ENCODE results near the gene MEIS2.

Gene MEIS2

GRCh38 chr15:36940219-36940618 lies 160.1 kb downstream of the MEIS2 start:
- in situ Hi-C loops (cut with HindIII; ENCODE audit: low sequenced_read_pairs) = no loop called here

- in situ Hi-C loops (cut with HindIII; ENCODE audit: low sequenced_read_pairs) = no loop called here
Observed at GRCh38 chr15:36938764-36939163, 161.6 kb downstream of the MEIS2 start.

- in situ Hi-C loops (cut with HindIII; ENCODE audit: low sequenced_read_pairs) = no loop called here
Observed at GRCh38 chr15:36938131-36938530, 162.2 kb downstream of the MEIS2 start.

- in situ Hi-C loops (cut with HindIII; ENCODE audit: low sequenced_read_pairs) = no loop called here
Observed at GRCh38 chr15:36936613-36937012, 163.7 kb downstream of the MEIS2 start.

GRCh38 chr15:36933255-36933990 lies 166.9 kb downstream of the MEIS2 start:
- in situ Hi-C loops (cut with HindIII; ENCODE audit: low sequenced_read_pairs) = no loop called here

GRCh38 chr15:36932070-36932469 lies 168.3 kb downstream of the MEIS2 start:
- in situ Hi-C loops (cut with HindIII; ENCODE audit: low sequenced_read_pairs) = no loop called here

- in situ Hi-C loops (cut with HindIII; ENCODE audit: low sequenced_read_pairs) = no loop called here
Observed at GRCh38 chr15:36931434-36931833, 168.9 kb downstream of the MEIS2 start.

- in situ Hi-C loops (cut with HindIII; ENCODE audit: low sequenced_read_pairs) = no loop called here
Observed at GRCh38 chr15:36926427-36926825, 173.9 kb downstream of the MEIS2 start.

- in situ Hi-C loops (cut with HindIII; ENCODE audit: low sequenced_read_pairs) = no loop called here
Observed at GRCh38 chr15:36925653-36926426, 174.5 kb downstream of the MEIS2 start.

- in situ Hi-C loops (cut with HindIII; ENCODE audit: low sequenced_read_pairs) = no loop called here
Observed at GRCh38 chr15:36925049-36925448, 175.3 kb downstream of the MEIS2 start.

- in situ Hi-C loops (cut with HindIII; ENCODE audit: low sequenced_read_pairs) = no loop called here
Observed at GRCh38 chr15:36924034-36924433, 176.3 kb downstream of the MEIS2 start.

- in situ Hi-C loops (cut with HindIII; ENCODE audit: low sequenced_read_pairs) = no loop called here
Observed at GRCh38 chr15:36921484-36922091, 178.8 kb downstream of the MEIS2 start.

- in situ Hi-C loops (cut with HindIII; ENCODE audit: low sequenced_read_pairs) = no loop called here
Observed at GRCh38 chr15:36917411-36918267, 182.7 kb downstream of the MEIS2 start.

- in situ Hi-C loops (cut with HindIII; ENCODE audit: low sequenced_read_pairs) = no loop called here
Observed at GRCh38 chr15:36914960-36915808, 185.2 kb downstream of the MEIS2 start.

GRCh38 chr15:36914466-36914865 lies 185.9 kb downstream of the MEIS2 start:
- in situ Hi-C loops (cut with HindIII; ENCODE audit: low sequenced_read_pairs) = no loop called here

GRCh38 chr15:36912311-36912712 lies 188.0 kb downstream of the MEIS2 start:
- in situ Hi-C loops (cut with HindIII; ENCODE audit: low sequenced_read_pairs) = no loop called here

GRCh38 chr15:36911322-36911944 lies 188.9 kb downstream of the MEIS2 start:
- in situ Hi-C loops (cut with HindIII; ENCODE audit: low sequenced_read_pairs) = no loop called here

- in situ Hi-C loops (cut with HindIII; ENCODE audit: low sequenced_read_pairs) = no loop called here
Observed at GRCh38 chr15:36908991-36909390, 191.4 kb downstream of the MEIS2 start.

- in situ Hi-C loops (cut with HindIII; ENCODE audit: low sequenced_read_pairs) = no loop called here
Observed at GRCh38 chr15:36907295-36907694, 193.1 kb downstream of the MEIS2 start.

GRCh38 chr15:36905908-36906307 lies 194.4 kb downstream of the MEIS2 start:
- in situ Hi-C loops (cut with HindIII; ENCODE audit: low sequenced_read_pairs) = no loop called here
